GM12878 (cell line): ENCODE data around the gene CYTIP. TPM values are rescaled to one million over a fixed set of nuclear protein-coding genes. Genes with fewer than 3 reads are reported as not detected.

Experiments
- ASH2L ChIP-seq: fragments of 300-600, 200-600 bp; sonication (generic); IDR thresholded peaks from 2 replicates; pipeline ENCODE4 v1.6.1; 2017; ENCODE audit warnings: low read depth, mild to moderate bottlenecking, borderline replicate concordance
- ATF3 ChIP-seq: IDR thresholded peaks from 2 replicates; pipeline ENCODE4 v1.6.1; 2011; ENCODE audit warnings: low read depth, mild to moderate bottlenecking, low read length, moderate library complexity, borderline replicate concordance; ENCODE audit errors: extremely low read depth
- CBX3 ChIP-seq: fragments of 200-600 bp; sonication (generic); IDR thresholded peaks from 2 replicates; pipeline ENCODE4 v1.6.1; 2016; ENCODE audit warnings: low read depth, borderline replicate concordance
- CBX5 ChIP-seq: sonication (generic); IDR thresholded peaks from 2 replicates; pipeline ENCODE4 v1.6.1; 2016; ENCODE audit warnings: low read depth, moderate library complexity, mild to moderate bottlenecking, inconsistent platforms
- CHD4 ChIP-seq: fragments of 200-600 bp; sonication (generic); IDR thresholded peaks from 2 replicates; pipeline ENCODE4 v1.6.1; 2016; ENCODE audit warnings: mild to moderate bottlenecking
- CREM ChIP-seq: IDR thresholded peaks from 2 replicates; pipeline ENCODE4 v1.6.1; 2014; ENCODE audit warnings: antibody characterized with exemption, low read depth
- CUX1 ChIP-seq: IDR thresholded peaks from 2 replicates; pipeline ENCODE4 v1.6.1; 2012; ENCODE audit warnings: improper control_type of control experiment, low read depth, low read length; ENCODE audit not compliant: insufficient replicate concordance
- EED ChIP-seq: sonication (generic); IDR thresholded peaks from 2 replicates; pipeline ENCODE4 v1.6.1; 2016; ENCODE audit warnings: antibody characterized with exemption, low read depth
- FOXK2 ChIP-seq: fragments of 450-650 bp; IDR thresholded peaks from 2 replicates; pipeline ENCODE4 v1.6.1; 2017; ENCODE audit warnings: mild to moderate bottlenecking, moderate library complexity
- HCFC1 ChIP-seq: fragments of 150-350 bp; IDR thresholded peaks from 2 replicates; pipeline ENCODE4 v1.6.1; 2014; ENCODE audit warnings: low read length
- IKZF1 ChIP-seq: fragments of 450-650 bp; conservative IDR thresholded peaks from 2 replicates; pipeline ENCODE4 v1.6.1; 2017; ENCODE audit warnings: antibody characterized with exemption, mild to moderate bottlenecking
- IKZF2 ChIP-seq, 2 experiments: fragments of 450-650 bp; IDR thresholded peaks; 2 replicates each; pipeline ENCODE4 v1.6.1; 2017; ENCODE audit warnings: mild to moderate bottlenecking in 2 of 2, moderate library complexity in 2 of 2
- MEF2A ChIP-seq: IDR thresholded peaks from 2 replicates; pipeline ENCODE4 v1.6.1; 2011; ENCODE audit warnings: low read depth, mild to moderate bottlenecking, low read length, moderate library complexity; ENCODE audit not compliant: insufficient read depth
- MYB ChIP-seq: fragments of 150-350 bp; IDR thresholded peaks from 2 replicates; pipeline ENCODE4 v1.6.1; 2014; ENCODE audit warnings: mild to moderate bottlenecking, low read depth, low read length, borderline replicate concordance
- NR2F1 ChIP-seq: fragments of 450-650 bp; conservative IDR thresholded peaks from 2 replicates; pipeline ENCODE4 v1.6.1; 2017; ENCODE audit warnings: mild to moderate bottlenecking
- PML ChIP-seq: IDR thresholded peaks from 2 replicates; pipeline ENCODE4 v1.6.1; 2012; ENCODE audit warnings: low read length, inconsistent platforms
- RUNX3 ChIP-seq: IDR thresholded peaks from 2 replicates; pipeline ENCODE4 v1.6.1; 2012; ENCODE audit warnings: low read length, inconsistent platforms
- WRNIP1 ChIP-seq: IDR thresholded peaks from 2 replicates; pipeline ENCODE4 v1.6.1; 2011; ENCODE audit warnings: low read depth, low read length, improper control_type of control experiment, borderline replicate concordance
- YBX1 ChIP-seq: fragments of 450-650 bp; IDR thresholded peaks from 2 replicates; pipeline ENCODE4 v1.6.1; 2016; ENCODE audit warnings: antibody characterized with exemption
- YY1 ChIP-seq: IDR thresholded peaks from 2 replicates; pipeline ENCODE4 v1.6.1; 2011; ENCODE audit warnings: low read depth, mild to moderate bottlenecking, low read length
- ZNF687 ChIP-seq: fragments of 450-650 bp; IDR thresholded peaks from 2 replicates; pipeline ENCODE4 v1.6.1; 2017; ENCODE audit warnings: mild to moderate bottlenecking, moderate library complexity
- polyA plus RNA-seq, 11 experiments: library from polyadenylated mRNA; depleted of rRNA in 4 of 11; unstranded in 6 of 11; stranded (reverse) in 5 of 11; fragments of >200 nt; fragmentation: Nextera tagmentation in 4 of 11; fragmentation: Illumina TruSeq in 1 of 11; extraction: Ambion mirVana in 4 of 11; extraction: Trizol in 1 of 11; gene quantifications; 1 replicate in 1 of 11; 2 replicates in 10 of 11; pipeline versions ENCODE4 v1.2.1 to v1.2.3, GENCODE V29; 2011 to 2016; ENCODE audit warnings: inconsistent platforms in 2 of 11, missing spikeins in 2 of 11, low read depth in 1 of 11
- total RNA-seq, 4 experiments: library from RNA; depleted of rRNA in 3 of 4; stranded (reverse); fragments of >200 nt in 3 of 4; fragmentation: Illumina TruSeq in 1 of 4; extraction: Trizol in 1 of 4; gene quantifications; 2 replicates each; pipeline versions ENCODE4 v1.2.1 to v1.2.3, GENCODE V29; 2013 to 2021

The CYTIP gene
- total and polyA plus RNA-seq, 10 of the 15 experiments (the other 5 are each of a cell fraction or from before 2014, with no cell fraction given): 55.1 to 178 (median 73.4) TPM

- TF ChIP-seq CUX1: no peak
- no peak for TF ChIP-seq MYB
- TF ChIP-seq ZNF687: peak; percentile 90
- TF ChIP-seq WRNIP1: no peak; the same call in 1 of the 2 replicates
- no peak for TF ChIP-seq CBX5
- TF ChIP-seq CHD4: no peak
- TF ChIP-seq ASH2L: no peak
- TF ChIP-seq IKZF2 (IDR thresholded peaks at IDR 0.05): peak; percentile 25 to 44; a peak in 3 of 4 replicates
- peak; percentile 17; the same call in 1 of the 2 replicates for TF ChIP-seq HCFC1
- TF ChIP-seq FOXK2: no peak
- peak; percentile 91 for TF ChIP-seq PML
- peak; percentile 50; the same call in 1 of the 2 replicates for TF ChIP-seq ATF3
- 0 out of 2 replicates have a peak, but pooled peaks have one; percentile 50 for TF ChIP-seq MEF2A
- TF ChIP-seq CBX3: no peak
- TF ChIP-seq YY1: peak; percentile 57
- peak; percentile 40; the same call in 1 of the 2 replicates for TF ChIP-seq EED
- no peak for TF ChIP-seq YBX1
- peak; percentile 95 for TF ChIP-seq RUNX3
- TF ChIP-seq NR2F1: peak; percentile 65
- TF ChIP-seq IKZF1: no peak
- peak; percentile 33 for TF ChIP-seq CREM
Observed at GRCh38 chr2:157443795-157444640, at the start of gene CYTIP (continued).
